Right lobe of liver (tissue), 6 donors: ENCODE data around the gene DLGAP5. TPM values are rescaled to one million over a fixed set of nuclear protein-coding genes. Genes with fewer than 3 reads are reported as not detected.

Experiments
- ATAC-seq, 4 donors: fragments of 200-7000 bp; cut with Tn5 transposase; one replicate each; pipeline ENCODE4 v1.9.1; 2020; ENCODE audit warnings: mild to moderate bottlenecking in 4 of 4, moderate library complexity in 4 of 4
- DNase-seq, 3 donors: peaks; one replicate each; pipeline ENCODE4 v3.0.0-alpha.2; 2020
- H3K27ac ChIP-seq, 3 donors: fragments of 200-600 bp; one replicate each; pipeline ENCODE4 v1.8.0; 2022
- H3K27me3 ChIP-seq, 2 donors: fragments of 200-600 bp; one replicate each; pipeline ENCODE4 v1.8.0; 2022
- H3K36me3 ChIP-seq, 4 donors: fragments of 200-600 bp; sonication (generic) in 1 of 4; one replicate each; pipeline versions ENCODE4 v1.5.1 to v1.8.0; 2017 to 2022; ENCODE audit warnings: control low read depth in 1 of 4
- H3K4me1 ChIP-seq, 4 donors: fragments of 200-600 bp; sonication (generic) in 1 of 4; one replicate each; pipeline versions ENCODE4 v1.5.1 to v1.8.0; 2017 to 2022; ENCODE audit warnings: control low read depth in 1 of 4
- H3K4me3 ChIP-seq, 3 donors: fragments of 200-600 bp; one replicate each; pipeline ENCODE4 v1.8.0; 2022
- H3K9me3 ChIP-seq, 4 donors: fragments of 200-600 bp; sonication (generic) in 1 of 4; one replicate each; pipeline versions ENCODE4 v1.5.1 to v1.8.0; 2017 to 2022; ENCODE audit warnings: control low read depth in 1 of 4
- CTCF ChIP-seq, 4 donors: fragments of 200-600 bp in 3 of 4; fragments of 450-650 bp in 1 of 4; IDR thresholded peaks; one replicate each; pipeline versions ENCODE4 v1.5.1 to v1.8.0; 2016 to 2022; ENCODE audit warnings: antibody characterized with exemption in 4 of 4, mild to moderate bottlenecking in 2 of 4
- POLR2A ChIP-seq: fragments of 450-650 bp; IDR thresholded peaks from one replicate; pipeline ENCODE4 v1.6.1; 2017; ENCODE audit warnings: antibody characterized with exemption, mild to moderate bottlenecking
- WGBS: methylation state at CpG from one replicate; pipeline ENCODE4 v1.1.6; 2018; ENCODE audit warnings: low coverage, low lambda C conversion rate; ENCODE audit not compliant: insufficient coverage; ENCODE audit errors: missing lambda C conversion rate; 5-methylcytosine and 5-hydroxymethylcytosine counted together
- intact Hi-C, 2 donors: fragments of 100-400 bp; cut with DNase I; formaldehyde crosslinking; loops; one replicate each; pipeline versions ENCODE4 v1.11.2 to v1.14.1; 2022
- total RNA-seq, 6 experiments: library from RNA; depleted of rRNA in 2 of 6; stranded (reverse); fragments of >200 nt in 2 of 6; fragmentation: NEBNext Ultra II Directional in 3 of 6; extraction: Animal tissue kit (Norgen Biotek cat#: 25700) in 3 of 6; gene quantifications; one replicate each; pipeline versions ENCODE4 v1.1.0 to v1.2.4, GENCODE V29; 2016 to 2023
- donor health status: DM: no; HTN: yes; CAD: no.
- donor health status: DM: no; HTN: no; CAD: no.
- donor health status: DM: no; HTN: no; CAD: no.
- donor health status: DM: no; HTN: yes; CAD: no.
- donor health status: DM: no; HTN: yes; CAD: no.

DLGAP5 gene
- total RNA-seq, 6 experiments from 2014 or later: 0.27 to 1.3 (median 0.86) TPM; not detected in 1

GRCh38 chr14:55221186-55221585, 29.8 kb upstream of the DLGAP5 start:
- Histone ChIP-seq H3K27me3 (no peaks in the 10 kb centered on the region), H3K4me3 (no peak overlapping the region), H3K9me3 (no peaks in the 10 kb centered on the region), H3K4me1 (no peaks in the 10 kb centered on the region), H3K27ac (no peak overlapping the region), H3K36me3 (no peaks in the 10 kb centered on the region)
- TF ChIP-seq CTCF (IDR thresholded peaks at IDR 0.05) (no peak), POLR2A (no peak)
- WGBS: 87% methylated on average over 4 of the region's 4 CpGs
- DNase-seq (no peak), ATAC-seq (no peak)
- intact Hi-C loops: no loop called here

- no peak for ATAC-seq
- Histone ChIP-seq H3K4me3 (no peak overlapping the region), H3K36me3 (no peaks in the 10 kb centered on the region), H3K27ac (no peak overlapping the region), H3K4me1 (no peaks in the 10 kb centered on the region), H3K27me3 (no peaks in the 10 kb centered on the region), H3K9me3 (no peaks in the 10 kb centered on the region)
- intact Hi-C loops: no loop called here
- TF ChIP-seq POLR2A: no peak
- no peak for TF ChIP-seq CTCF (IDR thresholded peaks at IDR 0.05)
- no peak for DNase-seq
- no CpG with 5 or more reads among the region's 1 CpG for WGBS
Measured at GRCh38 chr14:55220230-55220629, 28.8 kb upstream of the DLGAP5 start.

- no peak for TF ChIP-seq POLR2A
- TF ChIP-seq CTCF (IDR thresholded peaks at IDR 0.05): no peak
- intact Hi-C loops: no loop called here
- no peaks in the 10 kb centered on the region for H3K27me3 ChIP-seq
- 78% methylated on average over 10 of the region's 10 CpGs for WGBS
- H3K27ac ChIP-seq: no peak overlapping the region
- no peaks in the 10 kb centered on the region for H3K4me1 ChIP-seq
- ATAC-seq (no peak), DNase-seq (no peak)
- H3K36me3 ChIP-seq: no peaks in the 10 kb centered on the region
- H3K9me3 ChIP-seq: no peaks in the 10 kb centered on the region
- H3K4me3 ChIP-seq: no peak overlapping the region
Measured at GRCh38 chr14:55212634-55213033, 21.2 kb upstream of the DLGAP5 start.

GRCh38 chr14:55207832-55208231, 16.4 kb upstream of the DLGAP5 start:
- H3K27me3 ChIP-seq: no peaks in the 10 kb centered on the region
- no peak overlapping the region for H3K4me3 ChIP-seq
- intact Hi-C loops: no loop called here
- DNase-seq (no peak), ATAC-seq (no peak)
- no peaks in the 10 kb centered on the region for H3K36me3 ChIP-seq
- H3K9me3 ChIP-seq: no peaks in the 10 kb centered on the region
- no peaks in the 10 kb centered on the region for H3K4me1 ChIP-seq
- WGBS: 64% methylated on average over 2 of the region's 2 CpGs
- no peak overlapping the region for H3K27ac ChIP-seq
- no peak for TF ChIP-seq CTCF (IDR thresholded peaks at IDR 0.05)
- no peak for TF ChIP-seq POLR2A

GRCh38 chr14:55206175-55206693, 14.8 kb upstream of the DLGAP5 start:
- no peaks in the 10 kb centered on the region for H3K9me3 ChIP-seq
- no peak overlapping the region for H3K4me3 ChIP-seq
- ATAC-seq (no peak), DNase-seq (no peak)
- intact Hi-C loops: no loop called here
- 56% methylated on average over 2 of the region's 2 CpGs for WGBS
- no peaks in the 10 kb centered on the region for H3K4me1 ChIP-seq
- no peaks in the 10 kb centered on the region for H3K36me3 ChIP-seq
- H3K27ac ChIP-seq: no peak overlapping the region
- no peaks in the 10 kb centered on the region for H3K27me3 ChIP-seq
- no peak for TF ChIP-seq CTCF (IDR thresholded peaks at IDR 0.05)
- no peak for TF ChIP-seq POLR2A
